SH-SY5Y (cell line): Measurements from ENCODE around the gene BSDC1.
A peak's percentile ranks its signal among the peaks of the same experiment; 100 is the strongest.

ENCODE experiments used
- GATA2 ChIP-seq: IDR thresholded peaks from 2 replicates; pipeline ENCODE4 v1.6.1; 2011; ENCODE audit warnings: mild to moderate bottlenecking, low read depth, low read length
- GATA3 ChIP-seq: IDR thresholded peaks from 2 replicates; pipeline ENCODE4 v1.6.1; 2011; ENCODE audit warnings: low read depth, mild to moderate bottlenecking, low read length, moderate library complexity

BSDC1 gene

DNA sequence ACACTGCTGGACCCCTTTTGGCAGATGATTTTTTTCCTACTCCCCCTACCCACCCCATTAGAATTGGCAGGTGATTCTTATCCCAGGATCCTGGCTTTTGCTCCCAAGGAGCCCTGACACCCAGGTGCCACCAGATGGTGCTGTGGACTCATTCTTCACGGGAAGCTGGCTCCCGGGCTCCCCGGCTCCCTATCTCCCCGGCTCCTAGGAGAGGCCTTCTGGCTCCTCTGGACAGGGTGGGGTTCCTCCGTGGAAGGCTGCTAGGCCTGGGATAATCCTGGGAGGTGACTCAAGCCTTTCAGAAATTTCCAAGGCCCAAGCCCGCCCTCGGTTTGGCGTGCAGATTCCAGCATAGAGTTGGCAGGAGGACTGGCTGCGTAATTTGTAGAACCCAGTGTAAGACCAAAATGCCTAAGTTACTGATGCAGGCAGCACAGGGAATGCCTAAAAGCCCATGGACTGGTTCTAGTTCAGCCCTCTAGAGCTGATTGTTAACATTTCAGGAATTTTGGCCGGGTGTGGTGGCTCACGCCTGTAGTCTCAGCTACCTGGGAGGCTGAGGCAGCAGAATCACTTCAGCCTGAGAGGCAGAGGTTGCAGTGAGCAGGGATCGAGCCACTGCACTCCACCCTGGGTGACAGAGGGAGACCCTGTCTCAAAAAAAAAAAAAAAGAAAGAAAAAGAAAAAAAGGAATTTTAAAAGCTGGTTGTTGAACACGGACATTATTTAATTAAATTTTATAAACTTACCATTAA is 6.8 kb upstream of the BSDC1 start:
- TF ChIP-seq GATA3 (no peak), GATA2 (peak; percentile 42; the same call in 1 of the 2 replicates)

DNA sequence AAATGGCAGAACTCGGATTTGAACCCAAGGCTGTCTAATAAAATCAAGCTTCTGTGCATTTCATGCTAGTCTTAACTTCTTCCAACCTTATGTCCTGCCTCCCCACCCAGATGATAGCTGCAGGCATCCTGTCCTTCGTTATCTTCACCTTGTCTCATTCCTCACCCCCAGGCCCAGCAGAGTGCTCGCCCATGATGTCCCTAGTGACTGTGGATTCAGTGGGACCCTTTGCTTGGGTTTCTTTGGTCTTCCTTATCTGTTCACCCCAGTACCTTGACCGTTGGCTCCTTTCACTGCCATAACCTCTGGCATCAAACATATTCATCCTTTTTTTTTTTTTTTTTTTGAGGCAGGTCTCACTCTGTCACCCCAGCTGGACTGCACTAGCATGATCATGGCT is 5.6 kb upstream of the BSDC1 start:
- TF ChIP-seq GATA3 (no peak), GATA2 (no peak)

DNA sequence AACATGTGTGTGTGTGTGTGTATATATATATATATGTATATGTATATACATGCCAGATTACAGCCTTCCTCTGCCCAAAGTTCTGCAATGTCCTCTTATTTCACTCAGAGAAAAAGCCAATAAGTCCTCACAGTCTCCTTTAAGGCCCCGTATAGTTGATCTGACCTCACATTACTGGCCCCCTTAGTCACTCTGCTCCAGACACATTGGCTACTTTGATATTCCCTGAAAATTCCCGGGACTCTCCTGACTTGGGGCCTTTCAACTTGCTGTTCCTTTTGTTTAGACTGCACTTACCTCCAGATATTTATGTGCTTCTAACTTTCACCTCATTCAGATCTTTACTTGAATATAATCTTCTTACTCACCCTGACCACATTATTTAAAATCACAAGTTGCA is 4.2 kb upstream of the BSDC1 start:
- no peak for TF ChIP-seq GATA3

DNA sequence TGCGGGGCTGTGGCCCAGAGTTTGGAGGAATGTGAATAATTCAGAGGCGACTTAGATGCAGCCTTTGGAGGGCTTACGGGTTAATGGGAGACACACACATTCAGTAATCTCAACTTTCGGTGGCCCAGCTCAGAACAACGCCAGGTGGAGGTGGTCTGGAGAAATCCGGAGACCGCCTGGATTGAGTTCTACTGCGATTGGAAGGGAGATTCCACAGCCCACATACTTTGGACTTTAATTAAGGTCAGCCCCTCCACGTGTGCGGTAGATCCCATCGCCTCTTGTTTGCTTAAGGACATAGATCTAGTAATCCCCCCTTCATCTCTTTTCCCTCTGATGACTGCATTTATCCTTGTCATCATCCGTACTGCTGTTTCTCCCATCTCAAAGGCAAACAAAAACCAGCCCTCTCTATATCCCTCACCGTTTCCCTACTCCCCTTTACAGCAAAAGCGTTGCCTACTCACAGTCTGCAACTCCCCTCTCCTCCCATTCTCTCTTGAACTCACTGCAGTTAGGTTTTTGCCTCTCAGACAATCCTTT is 720 bp upstream of the BSDC1 start:
- TF ChIP-seq GATA2 (no peak), GATA3 (no peak)

DNA sequence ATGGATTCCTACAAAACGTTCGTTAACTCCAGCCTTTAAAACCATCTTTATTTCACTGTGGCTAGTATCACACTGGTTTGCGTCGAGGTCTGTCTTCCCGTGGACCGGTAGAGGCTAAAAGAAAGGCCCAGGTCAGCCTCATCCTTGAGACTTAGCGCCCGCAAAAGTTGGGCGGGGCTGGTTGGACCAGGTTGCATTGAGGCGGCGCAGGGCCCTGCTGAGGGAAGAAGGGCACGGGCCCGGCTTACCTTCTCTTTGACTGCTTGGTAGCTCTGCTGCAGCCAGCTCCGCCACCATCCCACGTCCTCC is 455 bp downstream of the BSDC1 start:
- TF ChIP-seq GATA2 (no peak), GATA3 (no peak)

DNA sequence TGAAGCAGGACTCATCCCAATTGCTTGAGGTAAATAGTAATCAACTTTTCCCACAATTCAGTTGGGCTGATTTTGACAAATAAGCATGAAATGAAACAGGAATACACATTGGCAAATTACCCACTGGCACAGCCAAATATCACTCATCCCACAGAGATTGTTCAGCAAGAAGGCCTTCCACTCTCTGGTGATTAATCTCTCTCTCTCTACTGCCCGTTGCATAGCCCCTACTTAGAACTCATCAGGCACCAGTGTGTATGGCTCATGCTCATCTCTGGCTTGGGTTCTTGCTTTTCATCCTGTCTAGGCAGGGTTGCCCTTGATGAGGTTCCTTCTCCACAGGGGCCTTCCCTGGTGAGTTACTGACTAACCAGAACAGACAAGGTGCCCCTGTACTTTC is 1.1 kb downstream of the BSDC1 start:
- TF ChIP-seq GATA2: no peak

DNA sequence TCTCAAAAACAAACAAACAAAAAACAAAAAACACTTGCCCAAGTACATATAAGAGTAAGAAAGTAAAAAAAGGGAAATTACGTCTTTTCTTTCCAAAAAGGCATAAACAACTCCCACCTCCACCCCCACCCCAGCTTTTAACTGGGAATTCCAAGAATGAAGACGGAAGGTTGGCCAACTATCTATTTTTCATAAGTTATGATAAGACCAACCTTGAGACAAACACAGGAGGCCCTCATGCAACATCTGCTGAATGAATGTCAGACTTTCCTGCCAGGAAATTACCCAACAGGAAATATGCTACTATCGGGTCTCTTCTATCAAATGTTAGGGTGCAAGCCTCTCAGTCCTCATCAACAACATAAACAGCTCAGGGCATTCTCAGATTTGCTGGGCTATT is 1.9 kb downstream of the BSDC1 start:
- TF ChIP-seq GATA3 (no peak), GATA2 (no peak)

DNA sequence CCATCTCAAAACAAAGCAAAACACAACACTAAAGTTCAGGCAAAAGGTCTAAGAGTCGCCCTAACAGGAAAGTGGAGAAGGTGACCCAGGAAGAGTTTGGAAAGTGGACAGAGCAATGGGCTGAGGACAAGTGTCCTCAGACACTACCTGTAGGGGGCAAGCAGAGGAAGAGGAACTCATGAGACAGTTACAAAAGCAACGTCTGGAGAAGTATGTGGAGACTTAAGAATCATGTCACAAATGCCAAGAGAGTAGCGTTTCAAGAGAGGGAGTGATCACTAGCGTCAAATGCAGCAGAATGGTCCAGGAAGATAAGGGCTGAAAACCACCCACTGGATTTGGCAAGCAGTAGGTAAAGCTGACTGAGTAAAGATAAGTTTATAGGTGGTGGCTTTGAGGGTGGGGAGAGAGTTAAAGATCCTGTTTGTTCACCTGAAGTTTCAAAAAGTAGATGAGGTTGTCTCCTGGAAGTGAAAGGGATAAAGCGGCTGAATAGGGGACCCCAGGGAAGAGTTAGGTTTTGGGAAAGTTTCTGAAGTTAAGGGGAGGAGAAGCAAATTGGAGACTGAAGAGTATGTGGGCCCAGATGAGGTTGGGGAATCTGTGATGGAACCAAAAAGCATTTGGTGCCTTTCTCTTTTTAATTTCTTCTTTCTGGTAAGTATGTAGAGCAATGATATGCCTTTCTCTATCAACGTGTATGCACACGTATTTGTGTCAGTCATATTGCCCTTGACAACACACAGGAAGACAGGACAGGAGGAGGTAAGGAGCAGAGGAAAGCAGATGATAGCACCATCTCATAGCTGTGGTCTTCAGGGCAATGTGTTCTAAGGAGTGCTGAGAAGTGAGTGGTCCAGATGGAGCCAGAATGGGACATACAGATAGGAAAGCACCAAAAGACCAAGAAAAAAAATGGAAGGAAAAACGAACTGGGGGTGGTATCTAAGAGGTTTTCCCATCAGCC is 3.1 kb downstream of the BSDC1 start:
- no peak for TF ChIP-seq GATA2
- no peak for TF ChIP-seq GATA3

DNA sequence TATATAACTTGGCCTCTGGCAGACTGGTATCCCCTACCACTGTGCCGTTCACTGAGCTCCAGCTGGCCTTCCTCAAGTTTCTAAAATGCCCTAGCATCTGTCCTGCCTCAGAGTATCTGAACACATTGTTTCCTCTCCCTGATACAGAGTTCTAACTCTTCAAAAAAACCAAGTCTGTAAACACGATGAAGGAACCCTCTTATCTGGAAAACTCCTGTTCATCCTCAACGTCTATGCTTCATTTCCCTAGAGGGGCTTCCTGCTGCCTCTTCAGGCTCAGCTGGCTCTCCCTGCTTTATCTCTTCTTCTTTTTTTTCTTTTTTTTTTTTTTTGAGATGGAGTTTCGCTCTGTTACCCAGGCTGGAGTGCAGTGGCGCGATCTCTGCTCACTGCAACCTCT is 5.6 kb downstream of the BSDC1 start:
- TF ChIP-seq GATA3 (no peak), GATA2 (no peak)

DNA sequence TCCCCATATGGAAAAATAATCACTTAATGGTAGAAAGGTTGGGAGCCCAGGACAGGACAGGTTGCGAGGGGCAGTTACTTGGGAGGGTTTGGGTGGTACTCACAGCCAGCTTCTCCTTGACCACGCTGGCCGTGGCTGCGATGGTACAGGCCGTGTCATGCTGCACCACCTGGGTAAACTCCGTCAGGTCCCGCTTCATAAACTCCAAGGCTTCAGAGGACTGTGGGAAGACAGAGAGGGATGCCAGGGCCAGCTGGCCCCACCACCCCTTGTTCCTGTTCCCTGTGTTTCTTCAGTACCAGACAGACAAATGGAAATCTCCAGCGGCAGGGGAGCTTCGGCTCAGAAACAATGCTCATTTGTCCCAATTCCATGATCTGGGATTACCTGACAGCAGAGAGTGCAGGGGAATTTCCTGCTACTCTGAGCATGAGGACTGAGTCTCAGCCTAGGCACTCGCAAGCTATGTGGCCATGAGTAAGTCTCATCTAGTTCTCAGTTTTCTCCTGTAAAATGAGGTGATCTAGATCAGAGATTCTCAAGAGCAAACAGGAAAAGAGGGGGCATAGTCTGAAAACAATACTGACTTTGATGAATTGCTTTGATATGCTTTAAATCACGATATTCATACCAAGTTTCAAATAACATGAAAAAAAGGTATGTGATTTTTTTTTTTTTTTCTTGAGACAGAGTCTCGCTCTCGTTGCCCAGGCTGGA is 7.4 kb downstream of the BSDC1 start:
- no peak for TF ChIP-seq GATA3
- TF ChIP-seq GATA2: no peak

DNA sequence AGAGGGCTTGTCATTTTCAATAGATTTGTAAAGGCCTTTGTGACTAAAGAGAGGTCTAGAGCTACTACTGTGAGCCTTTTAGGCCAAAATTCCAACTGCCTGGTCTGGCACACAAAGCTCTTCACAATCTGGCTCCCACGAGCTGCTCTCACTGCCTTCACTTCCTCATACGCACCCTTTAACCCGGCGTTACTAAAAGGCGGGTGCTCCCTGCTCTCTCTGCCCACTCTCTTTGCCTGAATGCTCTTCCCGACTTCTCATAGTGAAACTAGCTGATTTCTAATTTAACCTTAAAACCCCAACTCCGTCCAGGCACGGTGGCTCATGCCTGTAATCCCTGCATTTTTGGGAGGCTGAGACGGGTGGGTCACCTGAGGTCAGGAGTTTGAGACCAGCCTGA is 14.2 kb downstream of the BSDC1 start:
- TF ChIP-seq GATA2: no peak
- TF ChIP-seq GATA3: no peak

DNA sequence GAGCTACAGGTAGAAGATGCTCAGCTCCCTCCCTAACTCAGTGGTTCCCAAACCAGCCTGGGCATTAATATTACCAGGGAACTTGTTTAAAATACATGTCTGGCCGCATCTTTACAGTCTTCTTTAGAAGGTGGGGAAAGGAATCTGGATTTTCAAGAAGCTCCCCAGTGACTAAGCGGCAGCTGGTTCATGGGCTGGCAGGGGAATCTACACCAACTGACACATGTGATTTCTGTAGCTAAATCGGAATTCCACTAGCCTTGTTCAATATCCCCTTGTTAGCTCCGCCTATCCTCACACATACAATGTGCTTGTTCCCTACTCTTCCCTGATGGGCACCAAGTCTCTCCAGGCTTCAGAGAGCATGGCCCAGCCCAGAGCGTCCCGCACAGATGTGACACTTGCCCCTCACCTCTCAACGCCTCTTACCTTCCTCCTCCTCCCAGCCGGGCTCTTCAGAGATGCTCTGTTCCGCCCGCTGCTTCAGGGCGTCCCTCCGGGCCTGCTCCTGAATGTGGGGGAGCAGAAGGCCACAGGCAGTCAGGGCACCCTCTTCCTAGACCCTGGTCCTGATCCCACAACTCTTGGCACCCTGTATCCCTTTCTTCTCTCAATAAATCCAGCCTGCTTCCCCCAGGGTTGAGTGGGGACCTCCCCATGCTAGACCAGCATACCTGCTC is 16.6 kb downstream of the BSDC1 start:
- TF ChIP-seq GATA2 (no peak), GATA3 (no peak)

DNA sequence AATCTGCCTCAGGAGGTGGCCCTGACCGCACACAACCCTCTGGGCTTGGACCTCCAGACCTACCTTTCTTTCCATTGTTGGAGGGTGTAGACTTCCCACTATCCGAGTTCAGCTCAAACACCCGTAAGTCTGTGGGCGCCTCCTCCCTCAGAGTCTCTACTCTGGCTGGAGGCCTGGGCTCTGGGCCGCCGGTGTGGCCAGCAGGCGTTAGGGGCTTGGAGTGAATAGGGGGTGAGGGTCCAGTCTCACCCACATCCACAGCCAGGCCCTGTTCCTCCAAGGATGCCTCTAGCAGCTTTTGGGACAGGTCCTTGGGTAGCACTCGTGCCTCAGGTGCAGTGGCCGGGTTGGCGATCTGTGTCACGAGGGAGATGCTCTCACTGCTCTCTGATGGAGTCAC is 18.0 kb downstream of the BSDC1 start:
- no peak for TF ChIP-seq GATA2
- no peak for TF ChIP-seq GATA3

DNA sequence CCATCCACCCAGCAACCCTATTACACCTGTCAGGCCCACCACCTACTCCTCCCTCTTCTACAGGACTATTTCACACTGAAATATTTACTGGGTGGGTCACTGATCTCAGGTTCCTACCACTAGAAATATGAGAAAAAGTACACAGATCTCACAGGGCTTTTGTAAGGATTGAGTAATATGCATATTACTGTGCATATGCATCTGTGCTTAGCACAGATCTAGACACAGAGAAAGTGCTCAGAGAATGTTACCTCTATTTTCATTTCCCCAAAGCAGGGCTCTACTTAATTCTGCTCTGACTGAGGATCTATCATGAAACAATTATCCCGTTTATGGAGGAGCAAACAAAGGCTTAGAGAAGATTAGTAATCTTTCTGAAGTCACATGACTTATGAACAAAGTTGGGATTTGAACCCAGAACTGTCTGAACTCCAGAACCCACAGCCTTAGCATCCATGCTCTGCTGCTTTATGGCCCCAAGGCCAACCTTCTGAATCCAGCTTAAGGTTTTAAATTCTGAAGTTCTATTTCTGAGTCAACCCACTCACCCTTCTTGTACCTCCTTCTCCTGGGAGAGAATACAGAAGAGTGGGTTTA is 20.1 kb downstream of the BSDC1 start:
- TF ChIP-seq GATA2: no peak
- no peak for TF ChIP-seq GATA3

DNA sequence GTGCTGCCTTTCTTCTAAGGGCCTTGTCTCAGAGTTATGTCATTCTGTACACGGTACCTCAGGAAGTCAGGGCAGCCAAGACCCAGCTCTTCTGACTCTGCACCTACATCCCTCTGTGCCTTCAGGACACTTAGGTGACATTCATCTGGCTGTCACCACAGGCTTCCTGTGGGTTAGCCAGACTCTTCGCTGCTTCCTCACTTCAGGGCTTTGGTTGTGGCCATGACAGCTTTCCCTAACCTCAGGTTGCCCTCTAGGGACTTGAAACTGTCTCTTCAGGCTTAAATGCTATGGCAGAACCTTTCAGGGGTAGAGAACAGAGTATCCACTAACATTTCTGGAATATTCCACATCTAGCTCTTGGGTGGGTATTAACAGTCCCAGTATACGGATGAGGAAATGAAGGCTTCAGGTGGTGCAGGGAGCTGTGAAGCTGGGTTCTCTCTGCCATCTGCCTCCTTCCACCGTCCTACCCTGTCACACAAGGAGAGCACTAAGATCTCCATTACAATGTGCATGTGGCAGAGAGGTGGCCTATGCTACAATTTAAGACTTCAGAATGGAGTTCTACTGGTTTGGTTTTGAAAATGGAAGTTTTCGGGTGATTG is 22.0 kb downstream of the BSDC1 start:
- TF ChIP-seq GATA3 (no peak), GATA2 (no peak)
